ENCODE data around the gene MAPK11.

DNA sequence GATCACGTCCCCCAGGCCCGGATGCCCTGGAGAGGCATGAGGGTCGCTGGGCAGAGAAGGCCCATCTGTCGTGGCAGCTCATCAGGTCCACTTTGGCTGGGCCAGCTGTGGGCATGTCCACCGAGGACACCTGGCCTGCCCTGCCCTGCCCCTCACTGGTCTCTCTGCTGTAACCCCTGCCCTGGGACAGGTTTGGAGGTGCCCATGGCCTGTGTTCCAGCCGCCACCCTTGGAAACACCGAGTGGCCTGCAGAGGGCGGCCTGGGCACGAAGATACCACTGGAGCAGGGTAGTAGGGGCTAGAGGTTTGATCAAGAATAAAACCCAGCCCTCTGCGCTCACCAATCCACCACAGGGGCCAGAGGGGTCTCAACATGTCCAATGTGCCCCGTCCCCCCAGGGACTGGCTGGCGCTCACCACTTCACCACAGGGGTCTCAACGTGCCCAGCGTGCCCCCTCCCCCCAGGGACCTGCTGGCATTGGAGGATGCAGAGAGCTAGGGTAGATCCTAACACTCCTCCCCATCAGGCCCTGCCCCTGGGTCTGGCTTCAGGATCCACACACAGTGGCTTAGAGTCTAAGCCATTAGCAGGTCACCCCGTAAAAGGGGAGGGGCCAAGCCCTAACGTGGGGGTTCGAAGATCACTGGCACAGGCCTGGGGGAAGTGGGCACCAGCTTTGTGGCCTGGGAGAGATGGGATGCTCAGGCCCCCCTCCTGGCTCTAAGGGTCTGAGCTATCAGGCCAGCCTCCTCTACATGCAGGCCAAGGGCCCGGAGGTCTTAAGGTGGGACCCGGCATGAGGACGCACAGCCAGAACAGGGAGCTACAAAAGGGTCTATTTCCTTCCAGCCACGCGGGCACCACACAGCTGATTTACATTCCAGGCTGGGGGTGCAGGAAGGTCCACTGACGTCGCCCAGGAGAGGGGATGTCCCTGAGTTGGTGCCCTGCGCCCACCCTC, 17.8 kb downstream of the MAPK11 start:
- TF ChIP-seq, protein P1, sequence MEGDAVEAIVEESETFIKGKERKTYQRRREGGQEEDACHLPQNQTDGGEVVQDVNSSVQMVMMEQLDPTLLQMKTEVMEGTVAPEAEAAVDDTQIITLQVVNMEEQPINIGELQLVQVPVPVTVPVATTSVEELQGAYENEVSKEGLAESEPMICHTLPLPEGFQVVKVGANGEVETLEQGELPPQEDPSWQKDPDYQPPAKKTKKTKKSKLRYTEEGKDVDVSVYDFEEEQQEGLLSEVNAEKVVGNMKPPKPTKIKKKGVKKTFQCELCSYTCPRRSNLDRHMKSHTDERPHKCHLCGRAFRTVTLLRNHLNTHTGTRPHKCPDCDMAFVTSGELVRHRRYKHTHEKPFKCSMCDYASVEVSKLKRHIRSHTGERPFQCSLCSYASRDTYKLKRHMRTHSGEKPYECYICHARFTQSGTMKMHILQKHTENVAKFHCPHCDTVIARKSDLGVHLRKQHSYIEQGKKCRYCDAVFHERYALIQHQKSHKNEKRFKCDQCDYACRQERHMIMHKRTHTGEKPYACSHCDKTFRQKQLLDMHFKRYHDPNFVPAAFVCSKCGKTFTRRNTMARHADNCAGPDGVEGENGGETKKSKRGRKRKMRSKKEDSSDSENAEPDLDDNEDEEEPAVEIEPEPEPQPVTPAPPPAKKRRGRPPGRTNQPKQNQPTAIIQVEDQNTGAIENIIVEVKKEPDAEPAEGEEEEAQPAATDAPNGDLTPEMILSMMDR (conservative IDR thresholded peaks at IDR 0.05) = no peak; the same call in 1 of the 2 replicates
- TF ChIP-seq ZFX (IDR thresholded peaks at IDR 0.05) = no peak
